ENCODE data around the gene MC3R. TPM values are rescaled to one million over a fixed set of nuclear protein-coding genes. Genes with fewer than 3 reads are reported as not detected.

Gene MC3R
- polyA plus RNA-seq, 1 donor from 2014 or later: not detected

DNA sequence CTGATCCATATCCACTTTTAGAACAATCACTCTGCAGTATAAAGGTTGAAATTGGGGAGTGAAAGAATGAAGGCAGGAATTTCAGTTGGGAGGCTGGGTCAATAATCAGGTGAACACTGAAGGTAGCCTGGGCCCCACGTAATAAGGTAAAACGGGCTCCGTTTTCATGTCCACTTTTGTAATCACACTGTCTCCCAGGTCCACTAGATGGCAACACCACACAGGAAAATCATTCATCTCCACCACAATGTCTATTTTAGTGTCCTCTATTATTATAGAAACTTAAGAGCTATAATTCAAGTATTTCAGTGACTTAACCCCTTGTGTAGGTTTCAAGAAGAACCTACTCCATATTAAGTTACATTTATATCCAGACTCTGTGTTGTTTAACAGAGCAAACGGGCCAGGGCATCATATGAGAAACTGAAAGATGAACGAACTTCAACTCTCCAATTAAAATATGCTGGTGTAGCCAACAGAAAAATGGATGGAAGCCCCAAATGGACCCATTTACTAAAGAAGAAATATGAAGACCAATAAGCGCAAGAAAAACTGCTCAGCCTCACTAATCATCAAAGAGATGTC, 45.9 kb upstream of the MC3R start:
- H3K9me2 ChIP-seq (ENCODE audit: insufficient read depth, low read length): no peaks in the 10 kb centered on the region
- H2AFZ ChIP-seq (ENCODE audit: low read depth, low read length): no peak overlapping the region
- no peaks in the 10 kb centered on the region for H3K27me3 ChIP-seq (ENCODE audit: insufficient read depth, low read depth, low read length)
- H3K9me3 ChIP-seq (ENCODE audit: low read length): peaks cover 8% of the 10 kb centered on the region
- no peak overlapping the region for H3K4me3 ChIP-seq (ENCODE audit: low read length)
- H3K36me3 ChIP-seq (ENCODE audit: insufficient read depth, low read length): no peaks in the 10 kb centered on the region
- no peak overlapping the region for H3K4me2 ChIP-seq (ENCODE audit: low read length)
- no peaks in the 10 kb centered on the region for H3K79me2 ChIP-seq (replicated peaks; ENCODE audit: insufficient read depth, low read length)
- H3F3A ChIP-seq (ENCODE audit: insufficient read depth, low read length, poor library complexity, severe bottlenecking): no peaks in the 10 kb centered on the region
- no peak overlapping the region for H3K9ac ChIP-seq (ENCODE audit: low read length)
- no peaks in the 10 kb centered on the region for H4K20me1 ChIP-seq (ENCODE audit: insufficient read depth)
- TF ChIP-seq CTCF (IDR thresholded peaks at IDR 0.05; ENCODE audit: poor library complexity, severe bottlenecking) (peak; percentile 67), SMC3 (conservative IDR thresholded peaks at IDR 0.05; ENCODE audit: poor library complexity) (peak; percentile 65), RAD21 (conservative IDR thresholded peaks at IDR 0.05) (peak; percentile 68)
- TF ChIP-seq, protein P1, sequence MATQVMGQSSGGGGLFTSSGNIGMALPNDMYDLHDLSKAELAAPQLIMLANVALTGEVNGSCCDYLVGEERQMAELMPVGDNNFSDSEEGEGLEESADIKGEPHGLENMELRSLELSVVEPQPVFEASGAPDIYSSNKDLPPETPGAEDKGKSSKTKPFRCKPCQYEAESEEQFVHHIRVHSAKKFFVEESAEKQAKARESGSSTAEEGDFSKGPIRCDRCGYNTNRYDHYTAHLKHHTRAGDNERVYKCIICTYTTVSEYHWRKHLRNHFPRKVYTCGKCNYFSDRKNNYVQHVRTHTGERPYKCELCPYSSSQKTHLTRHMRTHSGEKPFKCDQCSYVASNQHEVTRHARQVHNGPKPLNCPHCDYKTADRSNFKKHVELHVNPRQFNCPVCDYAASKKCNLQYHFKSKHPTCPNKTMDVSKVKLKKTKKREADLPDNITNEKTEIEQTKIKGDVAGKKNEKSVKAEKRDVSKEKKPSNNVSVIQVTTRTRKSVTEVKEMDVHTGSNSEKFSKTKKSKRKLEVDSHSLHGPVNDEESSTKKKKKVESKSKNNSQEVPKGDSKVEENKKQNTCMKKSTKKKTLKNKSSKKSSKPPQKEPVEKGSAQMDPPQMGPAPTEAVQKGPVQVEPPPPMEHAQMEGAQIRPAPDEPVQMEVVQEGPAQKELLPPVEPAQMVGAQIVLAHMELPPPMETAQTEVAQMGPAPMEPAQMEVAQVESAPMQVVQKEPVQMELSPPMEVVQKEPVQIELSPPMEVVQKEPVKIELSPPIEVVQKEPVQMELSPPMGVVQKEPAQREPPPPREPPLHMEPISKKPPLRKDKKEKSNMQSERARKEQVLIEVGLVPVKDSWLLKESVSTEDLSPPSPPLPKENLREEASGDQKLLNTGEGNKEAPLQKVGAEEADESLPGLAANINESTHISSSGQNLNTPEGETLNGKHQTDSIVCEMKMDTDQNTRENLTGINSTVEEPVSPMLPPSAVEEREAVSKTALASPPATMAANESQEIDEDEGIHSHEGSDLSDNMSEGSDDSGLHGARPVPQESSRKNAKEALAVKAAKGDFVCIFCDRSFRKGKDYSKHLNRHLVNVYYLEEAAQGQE (IDR thresholded peaks at IDR 0.05; ENCODE audit: borderline replicate concordance): no peak
- no peak overlapping the region for H3K27ac ChIP-seq (ENCODE audit: low read length)

DNA sequence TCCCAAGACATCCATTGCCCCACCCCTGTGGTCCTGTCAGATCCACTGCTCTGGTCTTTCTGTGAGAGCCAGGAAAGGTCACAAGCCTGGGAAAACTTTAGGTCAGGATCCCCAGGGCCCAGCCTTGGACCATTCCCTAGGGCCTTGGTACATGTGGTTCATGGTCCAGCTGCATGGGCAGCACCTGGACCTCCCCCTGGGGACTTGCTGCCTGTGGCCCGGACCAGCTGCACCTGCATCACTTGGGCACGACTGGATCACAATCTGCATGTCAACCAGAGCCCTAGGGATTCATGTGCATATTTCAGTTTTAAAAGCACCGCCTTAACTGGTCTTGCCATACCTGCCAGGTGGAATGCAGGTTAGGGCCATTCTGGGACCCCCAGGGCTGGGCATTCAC, 44.3 kb upstream of the MC3R start:
- no peak overlapping the region for H3K27ac ChIP-seq (ENCODE audit: low read length)
- no peak overlapping the region for H3K4me3 ChIP-seq (ENCODE audit: low read length)
- no peaks in the 10 kb centered on the region for H4K20me1 ChIP-seq (ENCODE audit: insufficient read depth)
- H3K9me3 ChIP-seq (ENCODE audit: low read length): peaks cover 8% of the 10 kb centered on the region
- H3K9ac ChIP-seq (ENCODE audit: low read length): no peak overlapping the region
- no peaks in the 10 kb centered on the region for H3K36me3 ChIP-seq (ENCODE audit: insufficient read depth, low read length)
- no peaks in the 10 kb centered on the region for H3K79me2 ChIP-seq (replicated peaks; ENCODE audit: insufficient read depth, low read length)
- H2AFZ ChIP-seq (ENCODE audit: low read depth, low read length): no peak overlapping the region
- no peaks in the 10 kb centered on the region for H3F3A ChIP-seq (ENCODE audit: insufficient read depth, low read length, poor library complexity, severe bottlenecking)
- H3K27me3 ChIP-seq (ENCODE audit: insufficient read depth, low read depth, low read length): no peaks in the 10 kb centered on the region
- no peak overlapping the region for H3K4me2 ChIP-seq (ENCODE audit: low read length)
- H3K9me2 ChIP-seq (ENCODE audit: insufficient read depth, low read length): no peaks in the 10 kb centered on the region
- TF ChIP-seq RAD21 (conservative IDR thresholded peaks at IDR 0.05) (no peak), TAF1 (IDR thresholded peaks at IDR 0.05; ENCODE audit: low read depth) (no peak), CTCF (IDR thresholded peaks at IDR 0.05; ENCODE audit: poor library complexity, severe bottlenecking) (no peak), POLR2AphosphoS5 (IDR thresholded peaks at IDR 0.05) (no peak), EP300 (conservative IDR thresholded peaks at IDR 0.05; ENCODE audit: poor library complexity, severe bottlenecking) (no peak), SMC3 (conservative IDR thresholded peaks at IDR 0.05; ENCODE audit: poor library complexity) (no peak), MXI1 (conservative IDR thresholded peaks at IDR 0.05; ENCODE audit: poor library complexity, severe bottlenecking) (no peak), EZH2 (IDR thresholded peaks at IDR 0.05; ENCODE audit: borderline replicate concordance, insufficient read depth, low read length, poor library complexity, severe bottlenecking) (no peak)
- TF ChIP-seq, protein P1 (IDR thresholded peaks at IDR 0.05; ENCODE audit: borderline replicate concordance): no peak

All from neural cell (in vitro differentiated cells).